MCF 10A (cell line): ENCODE results near the gene CPNE6. TPM values are rescaled to one million over a fixed set of nuclear protein-coding genes. Genes with fewer than 3 reads are reported as not detected.

Experiments used
- BruUV-seq: library from RNA; stranded (reverse); fragments of 400-500 nt; replicated peaks from 2 replicates; lab custom pipeline; 2021; lab: Mats Ljungman, UMichigan
- CTCF ChIA-PET: fragments of 300-600 bp; sonication (Branson Sonifier 250); formaldehyde crosslinking; extraction: SDS; loops from one replicate; lab custom pipeline; 2021; ENCODE audit warnings: antibody characterized with exemption, inconsistent platforms; lab: Yijun Ruan, JAX
- POLR2A ChIA-PET: fragments of 300-600, 350-650 bp; sonication (Branson Sonifier 250); formaldehyde crosslinking; extraction: SDS; loops from one replicate; lab custom pipeline; 2020; ENCODE audit warnings: antibody characterized with exemption, inconsistent platforms; lab: Yijun Ruan, JAX
- DNase-seq: peaks from one replicate; pipeline ENCODE4 v3.0.0-alpha.2; 2018; ENCODE audit not compliant: unreplicated experiment
- H3K27ac Mint-ChIP-seq: one replicate; pipeline ENCODE4 v1.8.0; 2022; ENCODE audit warnings: mild to moderate bottlenecking, low read depth, mixed read lengths; ENCODE audit not compliant: unreplicated experiment
- H3K27me3 Mint-ChIP-seq: one replicate; pipeline ENCODE4 v1.8.0; 2022; ENCODE audit warnings: mixed read lengths; ENCODE audit not compliant: insufficient read depth, unreplicated experiment
- H3K36me3 Mint-ChIP-seq: one replicate; pipeline ENCODE4 v1.8.0; 2022; ENCODE audit warnings: mild to moderate bottlenecking, moderate library complexity, mixed read lengths; ENCODE audit not compliant: insufficient read depth, unreplicated experiment
- H3K4me1 Mint-ChIP-seq: one replicate; pipeline ENCODE4 v1.8.0; 2022; ENCODE audit warnings: mixed read lengths; ENCODE audit not compliant: insufficient read depth, unreplicated experiment
- H3K4me3 Mint-ChIP-seq: one replicate; pipeline ENCODE4 v1.8.0; 2022; ENCODE audit warnings: mild to moderate bottlenecking, moderate library complexity, mixed read lengths; ENCODE audit not compliant: unreplicated experiment
- H3K9me3 Mint-ChIP-seq: one replicate; pipeline ENCODE4 v1.8.0; 2022; ENCODE audit warnings: mixed read lengths; ENCODE audit not compliant: unreplicated experiment
- intact Hi-C: fragments of 100-400 bp; cut with micrococcal nuclease; formaldehyde crosslinking; loops from 2 replicates; pipeline ENCODE4 v1.14.1; 2022
- total RNA-seq: library from RNA; stranded (reverse); gene quantifications from 2 replicates; pipeline ENCODE4 v1.2.3, GENCODE V29; 2022
- TF ChIP-seq, protein P1 (sequence below): fragments of 200-600 bp; IDR thresholded peaks from one replicate; pipeline ENCODE4 v1.8.0; 2022; ENCODE audit warnings: antibody characterized with exemption, mild to moderate bottlenecking; ENCODE audit not compliant: unreplicated experiment

Gene CPNE6
- total RNA-seq, 1 experiment from 2014 or later: not detected

DNA sequence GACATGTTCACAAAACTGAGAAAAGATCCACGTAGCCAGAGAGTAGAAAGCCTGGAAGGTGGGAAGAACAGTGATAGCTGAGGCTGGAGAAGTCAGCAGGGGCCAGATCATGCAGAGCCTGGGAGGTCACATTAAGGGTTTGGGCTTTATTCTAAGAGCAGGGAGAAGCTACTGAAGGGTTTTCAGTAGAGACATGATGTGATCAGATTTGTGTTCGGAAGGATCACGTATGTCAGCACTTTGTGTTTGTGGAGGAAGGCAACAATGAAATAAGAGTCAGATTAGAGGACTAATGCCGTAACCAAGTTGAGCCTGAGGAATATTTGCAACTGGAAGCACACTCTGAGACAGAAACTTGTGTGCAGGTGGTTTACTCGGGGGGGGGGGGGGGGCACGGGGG, 18.5 kb downstream of the CPNE6 start:
- intact Hi-C loops: loop anchor here (1.0 to 5.0 kb wide), 4 partner anchors 32 to 523 kb away; partner anchors contain the start of genes AP1G2 and IRF9
- no TSS peak for BruUV-seq
- TF ChIP-seq, protein P1, sequence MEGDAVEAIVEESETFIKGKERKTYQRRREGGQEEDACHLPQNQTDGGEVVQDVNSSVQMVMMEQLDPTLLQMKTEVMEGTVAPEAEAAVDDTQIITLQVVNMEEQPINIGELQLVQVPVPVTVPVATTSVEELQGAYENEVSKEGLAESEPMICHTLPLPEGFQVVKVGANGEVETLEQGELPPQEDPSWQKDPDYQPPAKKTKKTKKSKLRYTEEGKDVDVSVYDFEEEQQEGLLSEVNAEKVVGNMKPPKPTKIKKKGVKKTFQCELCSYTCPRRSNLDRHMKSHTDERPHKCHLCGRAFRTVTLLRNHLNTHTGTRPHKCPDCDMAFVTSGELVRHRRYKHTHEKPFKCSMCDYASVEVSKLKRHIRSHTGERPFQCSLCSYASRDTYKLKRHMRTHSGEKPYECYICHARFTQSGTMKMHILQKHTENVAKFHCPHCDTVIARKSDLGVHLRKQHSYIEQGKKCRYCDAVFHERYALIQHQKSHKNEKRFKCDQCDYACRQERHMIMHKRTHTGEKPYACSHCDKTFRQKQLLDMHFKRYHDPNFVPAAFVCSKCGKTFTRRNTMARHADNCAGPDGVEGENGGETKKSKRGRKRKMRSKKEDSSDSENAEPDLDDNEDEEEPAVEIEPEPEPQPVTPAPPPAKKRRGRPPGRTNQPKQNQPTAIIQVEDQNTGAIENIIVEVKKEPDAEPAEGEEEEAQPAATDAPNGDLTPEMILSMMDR: no peak
- no peak overlapping the region for H3K27ac Mint-ChIP-seq
- H3K4me1 Mint-ChIP-seq: peaks cover 11% of the 10 kb centered on the region
- CTCF ChIA-PET: interaction anchor here (0.6 to 11.2 kb wide), 32 partner anchors 9 to 615 kb away, joined by 3 to 272 read pairs (median 4); partner anchors contain the start of genes DCAF11, DHRS4L2, IPO4 and IRF9
- no peak for DNase-seq
- peaks cover 11% of the 10 kb centered on the region for H3K36me3 Mint-ChIP-seq
- no peaks in the 10 kb centered on the region for H3K27me3 Mint-ChIP-seq
- H3K4me3 Mint-ChIP-seq: no peak overlapping the region
- no peaks in the 10 kb centered on the region for H3K9me3 Mint-ChIP-seq
- POLR2A ChIA-PET: interaction anchor here (2.2 to 6.4 kb wide), 2 partner anchors 18 to 58 kb away, joined by 7 to 90 read pairs; partner anchors contain the start of gene RNF31

DNA sequence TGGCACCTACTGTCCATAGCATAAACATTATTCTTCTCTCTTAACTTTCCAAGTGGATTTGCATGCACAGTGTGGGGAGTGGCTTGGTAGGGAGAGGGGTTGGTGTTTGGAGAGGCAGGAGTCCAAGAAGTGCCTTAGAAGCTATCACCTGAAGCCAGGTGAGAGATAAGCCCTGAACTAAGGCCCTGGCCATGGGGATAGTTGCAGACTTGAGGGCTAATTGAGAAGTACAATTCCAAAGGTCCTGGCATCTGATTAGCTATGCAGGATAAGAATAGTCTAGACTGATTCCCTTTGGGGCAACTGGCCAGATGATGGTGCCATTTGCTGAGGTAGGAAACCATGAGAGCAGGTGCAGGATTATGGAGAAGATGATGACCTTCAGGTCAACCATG, 20.7 kb downstream of the CPNE6 start:
- Mint-ChIP-seq H3K4me3 (no peak overlapping the region), H3K36me3 (peaks cover 16% of the 10 kb centered on the region), H3K4me1 (peaks cover 19% of the 10 kb centered on the region), H3K27me3 (no peaks in the 10 kb centered on the region), H3K27ac (no peak overlapping the region), H3K9me3 (no peaks in the 10 kb centered on the region)
- CTCF ChIA-PET: interaction anchor here (0.7 to 11.2 kb wide), 13 partner anchors 11 to 460 kb away, joined by 3 to 272 read pairs (median 6); partner anchors contain the start of genes DCAF11 and DHRS4L2
- no peak for DNase-seq
- POLR2A ChIA-PET: interaction anchor here (0.6 to 6.4 kb wide), 8 partner anchors 16 to 593 kb away, joined by 3 to 90 read pairs (median 4); partner anchors contain the start of genes DCAF11, LTB4R2, NRL and RNF31
- intact Hi-C loops: loop anchor here (5.0 kb wide), 2 partner anchors 70 to 525 kb away; partner anchors contain the start of genes AP1G2 and IRF9
- BruUV-seq: no TSS peak
- TF ChIP-seq, protein P1: no peak

DNA sequence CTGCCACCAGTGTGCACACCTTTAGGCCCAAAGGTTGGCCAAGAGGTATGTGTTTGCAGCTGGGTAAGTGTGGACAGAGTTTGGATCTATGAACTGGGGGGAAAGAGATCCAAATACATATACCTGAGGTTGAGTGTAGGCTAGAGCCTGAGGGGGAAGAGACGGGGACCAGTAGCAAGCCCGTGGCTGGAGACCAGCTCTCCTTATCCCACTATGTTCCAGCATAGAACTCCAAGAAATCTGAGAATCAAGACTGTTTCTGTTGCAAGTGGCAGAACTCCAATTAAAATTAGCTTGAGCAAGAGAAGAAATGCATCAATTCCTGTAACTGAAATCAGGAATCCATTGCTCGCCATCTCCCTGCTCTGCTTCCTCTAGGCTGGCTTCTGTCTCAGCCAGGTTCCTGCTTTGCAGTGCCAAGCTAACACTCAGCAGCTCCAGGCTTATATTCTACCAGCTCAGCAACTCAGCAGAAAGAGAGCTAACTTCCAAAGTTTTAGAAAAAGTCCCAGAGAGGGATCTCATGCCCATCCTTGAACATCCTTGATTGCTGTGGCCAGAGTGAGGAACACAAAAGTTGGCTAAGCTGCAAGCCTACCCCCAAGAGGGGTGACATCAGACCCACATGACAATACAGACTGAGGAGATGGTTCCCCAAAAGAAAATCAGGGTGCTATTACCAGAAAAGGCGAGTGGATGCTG, 21.3 kb downstream of the CPNE6 start:
- Mint-ChIP-seq H3K9me3 (no peaks in the 10 kb centered on the region), H3K36me3 (peaks cover 14% of the 10 kb centered on the region), H3K27ac (peak overlapping the region; percentile 59), H3K4me1 (peaks cover 19% of the 10 kb centered on the region), H3K27me3 (no peaks in the 10 kb centered on the region), H3K4me3 (no peak overlapping the region)
- CTCF ChIA-PET: interaction anchor here (0.6 to 11.2 kb wide), 17 partner anchors 8 to 953 kb away, joined by 3 to 272 read pairs (median 4); partner anchors contain the start of genes DCAF11 and DHRS4L2
- POLR2A ChIA-PET: interaction anchor here (0.6 to 6.4 kb wide), 9 partner anchors 15 to 592 kb away, joined by 3 to 90 read pairs (median 4); partner anchors contain the start of genes DCAF11, EMC9, LTB4R2 and NRL
- intact Hi-C loops: loop anchor here (5.0 kb wide), 2 partner anchors 70 to 525 kb away; partner anchors contain the start of genes AP1G2 and IRF9
- BruUV-seq: no TSS peak
- TF ChIP-seq, protein P1: no peak
- no peak for DNase-seq
